Gastrocnemius medialis (tissue), 4 donors: ENCODE results near the gene CPXM1. TPM values are rescaled to one million over a fixed set of nuclear protein-coding genes. Genes with fewer than 3 reads are reported as not detected.
A peak's percentile ranks its signal among the peaks of the same experiment; 100 is the strongest.

Experiments used
- ATAC-seq, 2 donors: fragments of 150-250 bp; one replicate each; pipeline ENCODE4 v1.9.1; 2016
- DNase-seq, 2 donors: peaks; one replicate each; pipeline ENCODE4 v3.0.0-alpha.2; 2019
- H3K27ac ChIP-seq, 4 donors: fragments of 200-600 bp; sonication (generic); 1 replicate in 1 of 4; 2 replicates in 3 of 4; pipeline ENCODE4 v1.5.1; 2016 to 2018; ENCODE audit warnings: mild to moderate bottlenecking in 2 of 4, moderate library complexity in 1 of 4
- H3K27me3 ChIP-seq, 3 donors: fragments of 200-600 bp; sonication (generic) in 2 of 3; 1 replicate in 1 of 3; 2 replicates in 2 of 3; pipeline versions ENCODE4 v1.5.1 to v1.6.0; 2016 to 2019; ENCODE audit warnings: mild to moderate bottlenecking in 1 of 3, moderate library complexity in 1 of 3
- H3K36me3 ChIP-seq, 2 donors: fragments of 200-600 bp; sonication (generic) in 1 of 2; one replicate each; pipeline ENCODE4 v1.5.1; 2017 to 2018
- H3K4me1 ChIP-seq, 2 donors: fragments of 200-600 bp; sonication (generic) in 1 of 2; one replicate each; pipeline ENCODE4 v1.5.1; 2016 to 2017; ENCODE audit warnings: mild to moderate bottlenecking in 2 of 2
- H3K4me3 ChIP-seq, 4 donors: fragments of 200-600 bp; sonication (generic) in 3 of 4; 1 replicate in 1 of 4; 2 replicates in 3 of 4; pipeline ENCODE4 v1.5.1; 2016 to 2019; ENCODE audit warnings: mild to moderate bottlenecking in 2 of 4
- H3K9me3 ChIP-seq, 3 donors: fragments of 200-600 bp; sonication (generic) in 2 of 3; 1 replicate in 1 of 3; 2 replicates in 2 of 3; pipeline ENCODE4 v1.5.1; 2016 to 2019
- POLR2A ChIP-seq, 2 donors: fragments of 450-650 bp; IDR thresholded peaks; one replicate each; pipeline ENCODE4 v1.6.1; 2017; ENCODE audit warnings: antibody characterized with exemption in 2 of 2, mild to moderate bottlenecking in 2 of 2, moderate library complexity in 2 of 2
- in situ Hi-C, 4 donors: fragments of 200-750 bp; cut with MboI; loops; one replicate each; pipeline versions ENCODE4 v1.15.0 to v1.8.0; 2017; ENCODE audit warnings: low sequenced_read_pairs in 4 of 4
- intact Hi-C: fragments of 100-400 bp; cut with DNase I; formaldehyde crosslinking; loops from one replicate; pipeline ENCODE4 v1.15.1; 2023; ENCODE audit warnings: low total_unique reads
- total RNA-seq, 4 donors: library from RNA; depleted of rRNA; stranded (reverse); fragments of >200 nt; gene quantifications; one replicate each; pipeline versions ENCODE4 v1.1.0 to v1.2.3, GENCODE V29; 2016
- TF ChIP-seq, protein P1 (sequence below), 5 experiments: fragments of 450-650 bp in 3 of 5; fragments of 200-600 bp in 2 of 5; sonication (generic) in 2 of 5; IDR thresholded peaks in 4 of 5; conservative IDR thresholded peaks in 1 of 5; 1 replicate in 4 of 5; 2 replicates in 1 of 5; pipeline ENCODE4 v1.5.1; 2016 to 2019; ENCODE audit warnings: antibody characterized with exemption in 5 of 5, mild to moderate bottlenecking in 3 of 5, moderate library complexity in 3 of 5

The CPXM1 gene
- total RNA-seq, 4 donors from 2014 or later, result 0.46 to 1.6 (median 0.81) TPM; not detected in 1

DNA sequence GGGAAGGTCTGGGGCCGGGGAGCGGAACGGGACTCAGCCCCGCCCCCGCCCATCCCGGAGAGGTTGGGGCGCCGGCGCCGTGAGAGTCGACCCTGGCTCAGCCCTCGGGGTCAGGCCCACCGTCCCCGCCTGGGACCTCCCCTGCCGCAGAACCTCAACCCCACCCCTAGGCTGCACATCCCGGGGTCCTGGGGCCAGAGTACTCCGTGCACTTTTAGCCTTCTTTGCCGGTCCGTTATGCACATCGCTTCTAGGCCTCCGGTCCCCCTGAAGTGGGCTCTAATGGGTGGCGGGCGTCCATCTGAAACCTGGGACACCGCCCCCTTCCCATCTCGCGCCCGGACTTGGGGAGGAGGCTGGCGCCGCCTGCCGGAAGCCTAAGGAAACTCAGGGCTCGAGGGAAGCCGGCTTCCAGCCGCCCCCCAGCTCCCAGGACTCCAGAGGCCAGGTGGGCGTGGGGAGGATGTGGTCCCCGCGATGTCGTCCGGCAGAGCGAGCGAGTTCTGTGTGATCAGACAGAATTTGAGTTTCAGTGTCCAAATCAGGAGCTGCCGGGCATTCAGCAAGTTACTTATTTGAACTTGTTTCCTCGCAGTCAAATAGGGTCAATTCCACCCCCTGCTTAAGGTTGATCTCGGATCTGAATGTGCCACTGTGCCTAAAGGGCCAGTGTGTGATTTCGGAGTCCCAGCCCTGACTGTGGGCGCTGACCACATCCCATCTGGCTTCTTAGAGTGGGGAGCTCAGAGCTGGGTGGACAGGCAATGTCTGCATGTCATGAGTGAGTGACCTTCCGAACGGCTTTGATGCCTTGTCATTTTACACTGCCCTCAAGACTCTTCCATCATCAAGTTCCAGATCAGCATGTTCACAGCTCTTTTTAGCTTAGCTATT lies 47.6 kb downstream of the CPXM1 start:
- no peaks in the 10 kb centered on the region for H3K36me3 ChIP-seq
- intact Hi-C loops, result no loop called here

GRCh38 chr20:2751878-2752566 lies 48.4 kb downstream of the CPXM1 start:
- Histone ChIP-seq H3K27me3 (peaks cover 65 to 77% (median 71%) of the 10 kb centered on the region in 3 donors), H3K27ac (no peak overlapping the region), H3K9me3 (no peaks in the 10 kb centered on the region), H3K4me1 (peaks cover 15 to 20% of the 10 kb centered on the region in 2 donors), H3K4me3 (peak overlapping the region; percentile 30 to 51 (median 44)), H3K36me3 (no peaks in the 10 kb centered on the region)
- intact Hi-C loops (no loop called here), in situ Hi-C loops (no loop called here)
- TF ChIP-seq POLR2A (IDR thresholded peaks at IDR 0.05), result no peak
- TF ChIP-seq, protein P1, sequence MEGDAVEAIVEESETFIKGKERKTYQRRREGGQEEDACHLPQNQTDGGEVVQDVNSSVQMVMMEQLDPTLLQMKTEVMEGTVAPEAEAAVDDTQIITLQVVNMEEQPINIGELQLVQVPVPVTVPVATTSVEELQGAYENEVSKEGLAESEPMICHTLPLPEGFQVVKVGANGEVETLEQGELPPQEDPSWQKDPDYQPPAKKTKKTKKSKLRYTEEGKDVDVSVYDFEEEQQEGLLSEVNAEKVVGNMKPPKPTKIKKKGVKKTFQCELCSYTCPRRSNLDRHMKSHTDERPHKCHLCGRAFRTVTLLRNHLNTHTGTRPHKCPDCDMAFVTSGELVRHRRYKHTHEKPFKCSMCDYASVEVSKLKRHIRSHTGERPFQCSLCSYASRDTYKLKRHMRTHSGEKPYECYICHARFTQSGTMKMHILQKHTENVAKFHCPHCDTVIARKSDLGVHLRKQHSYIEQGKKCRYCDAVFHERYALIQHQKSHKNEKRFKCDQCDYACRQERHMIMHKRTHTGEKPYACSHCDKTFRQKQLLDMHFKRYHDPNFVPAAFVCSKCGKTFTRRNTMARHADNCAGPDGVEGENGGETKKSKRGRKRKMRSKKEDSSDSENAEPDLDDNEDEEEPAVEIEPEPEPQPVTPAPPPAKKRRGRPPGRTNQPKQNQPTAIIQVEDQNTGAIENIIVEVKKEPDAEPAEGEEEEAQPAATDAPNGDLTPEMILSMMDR (IDR thresholded peaks at IDR 0.05 in 4 of 5, conservative IDR thresholded peaks at IDR 0.05 in 1 of 5), result no peak
- no peak for DNase-seq
- ATAC-seq, result no peak

More for the DNA sequence above, 47.6 kb downstream of the CPXM1 start:
- Histone ChIP-seq H3K9me3 (no peaks in the 10 kb centered on the region), H3K4me1 (peaks cover 15 to 20% of the 10 kb centered on the region in 2 donors), H3K27me3 (peaks cover 65 to 81% (median 73%) of the 10 kb centered on the region in 3 donors), H3K4me3 (peak overlapping the region; percentile 24 to 41 (median 36)), H3K27ac (no peak overlapping the region)
- TF ChIP-seq, protein P1 (IDR thresholded peaks at IDR 0.05 in 4 of 5, conservative IDR thresholded peaks at IDR 0.05 in 1 of 5), result peak in 2 of 5 experiments; percentile 25 to 52
- no peak for TF ChIP-seq POLR2A (IDR thresholded peaks at IDR 0.05)
- DNase-seq, result no peak
- in situ Hi-C loops, result no loop called here
- no peak for ATAC-seq

DNA sequence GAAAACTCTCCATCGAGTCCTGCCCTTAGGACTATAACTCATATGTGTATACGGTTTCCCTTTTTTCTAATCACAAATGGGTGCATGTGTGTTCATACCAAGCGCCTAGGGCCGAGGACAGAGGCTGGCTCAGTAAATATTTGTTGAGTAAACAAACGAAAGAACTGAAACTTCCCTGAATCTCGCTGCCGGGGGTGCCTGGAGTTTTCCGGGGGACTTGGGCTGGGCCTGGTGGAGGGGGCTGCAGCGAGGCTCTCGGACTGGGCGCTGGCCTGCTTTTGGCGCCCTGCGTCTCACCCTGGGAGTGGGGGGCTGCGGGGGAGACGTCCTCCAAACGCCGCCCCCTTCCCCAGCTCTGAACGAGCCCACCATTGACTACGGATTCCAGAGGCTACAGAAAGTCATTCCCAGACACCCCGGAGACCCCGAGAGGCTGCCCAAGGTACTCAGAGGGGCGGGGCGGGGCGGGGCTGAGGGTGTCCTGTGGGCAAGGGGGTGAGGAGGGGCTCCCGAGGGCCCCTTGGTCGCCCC lies 49.0 kb downstream of the CPXM1 start:
- H3K27ac ChIP-seq, result no peak overlapping the region
- DNase-seq, result no peak
- intact Hi-C loops (no loop called here), in situ Hi-C loops (no loop called here)
- no peaks in the 10 kb centered on the region for H3K36me3 ChIP-seq
- H3K9me3 ChIP-seq, result no peaks in the 10 kb centered on the region
- H3K27me3 ChIP-seq, result peaks cover 65 to 76% (median 68%) of the 10 kb centered on the region in 3 donors
- no peak for TF ChIP-seq POLR2A (IDR thresholded peaks at IDR 0.05)
- TF ChIP-seq, protein P1 (IDR thresholded peaks at IDR 0.05 in 4 of 5, conservative IDR thresholded peaks at IDR 0.05 in 1 of 5), result no peak
- peaks cover 15 to 20% of the 10 kb centered on the region in 2 donors for H3K4me1 ChIP-seq
- H3K4me3 ChIP-seq, result peak overlapping the region; percentile 30 to 51 (median 44)
- ATAC-seq, result peak in 1 of 2 donors; percentile 33

- peak overlapping the region in 3 of 4 donors; percentile 30 to 51 (median 41) for H3K4me3 ChIP-seq
Measured at GRCh38 chr20:2750491-2751251, 49.8 kb downstream of the CPXM1 start.

More at GRCh38 chr20:2750491-2751251, 49.8 kb downstream of the CPXM1 start:
- no peak overlapping the region for H3K27ac ChIP-seq
- in situ Hi-C loops (no loop called here), intact Hi-C loops (no loop called here)
- H3K4me1 ChIP-seq, result peaks cover 15 to 20% of the 10 kb centered on the region in 2 donors
- peak; percentile 12 to 17 for DNase-seq
- peak in 1 of 2 donors; percentile 47 for ATAC-seq
- H3K27me3 ChIP-seq, result peaks cover 57 to 70% (median 67%) of the 10 kb centered on the region in 3 donors
- TF ChIP-seq POLR2A (IDR thresholded peaks at IDR 0.05), result no peak
- TF ChIP-seq, protein P1 (IDR thresholded peaks at IDR 0.05 in 4 of 5, conservative IDR thresholded peaks at IDR 0.05 in 1 of 5), result no peak
- no peaks in the 10 kb centered on the region for H3K36me3 ChIP-seq
- no peaks in the 10 kb centered on the region for H3K9me3 ChIP-seq
